Heart left ventricle (tissue), 16 donors: ENCODE results near the gene ATPAF1. TPM values are rescaled to one million over a fixed set of nuclear protein-coding genes. Genes with fewer than 3 reads are reported as not detected.

Source experiments
- ATAC-seq, 4 donors: fragments of 200-7000 bp; cut with Tn5 transposase; one replicate each; pipeline ENCODE4 v1.9.1; 2020 to 2022; ENCODE audit warnings: moderate library complexity in 4 of 4, mild to moderate bottlenecking in 3 of 4, moderate number of reproducible peaks in 1 of 4
- DNase-seq, 5 donors: peaks; one replicate each; pipeline ENCODE4 v3.0.0-alpha.2; 2020
- H3K27ac ChIP-seq, 12 donors: fragments of 200-600 bp; sonication (generic) in 4 of 12; one replicate each; pipeline versions ENCODE4 v1.5.0 to v1.8.0; 2016 to 2022; ENCODE audit warnings: mild to moderate bottlenecking in 2 of 12
- H3K27me3 ChIP-seq, 9 donors: fragments of 200-600 bp; sonication (generic) in 2 of 9; one replicate each; pipeline versions ENCODE4 v1.5.1 to v1.8.0; 2016 to 2022; ENCODE audit warnings: mild to moderate bottlenecking in 3 of 9
- H3K36me3 ChIP-seq, 9 donors: fragments of 200-600 bp; sonication (generic) in 2 of 9; one replicate each; pipeline versions ENCODE4 v1.5.0 to v1.8.0; 2018 to 2022; ENCODE audit warnings: mild to moderate bottlenecking in 2 of 9
- H3K4me1 ChIP-seq, 12 donors: fragments of 200-600 bp; sonication (generic) in 4 of 12; one replicate each; pipeline versions ENCODE4 v1.5.0 to v1.8.0; 2016 to 2022; ENCODE audit warnings: mild to moderate bottlenecking in 3 of 12
- H3K4me3 ChIP-seq, 12 donors: fragments of 200-600 bp; sonication (generic) in 4 of 12; one replicate each; pipeline versions ENCODE4 v1.5.0 to v1.8.0; 2017 to 2022; ENCODE audit warnings: mild to moderate bottlenecking in 9 of 12, moderate library complexity in 4 of 12
- H3K9me3 ChIP-seq, 12 donors: fragments of 200-600 bp; sonication (generic) in 4 of 12; one replicate each; pipeline versions ENCODE4 v1.5.0 to v1.8.0; 2016 to 2022; ENCODE audit warnings: mild to moderate bottlenecking in 1 of 12
- CTCF ChIP-seq, 12 donors: fragments of 200-600 bp; sonication (generic) in 4 of 12; IDR thresholded peaks; one replicate each; pipeline versions ENCODE4 v1.5.0 to v1.8.0; 2018 to 2022; ENCODE audit warnings: antibody characterized with exemption in 12 of 12, mild to moderate bottlenecking in 5 of 12
- POLR2A ChIP-seq, 2 donors: fragments of 450-650 bp; IDR thresholded peaks; one replicate each; pipeline ENCODE4 v1.6.1; 2017; ENCODE audit warnings: antibody characterized with exemption in 2 of 2, mild to moderate bottlenecking in 2 of 2, moderate library complexity in 2 of 2
- WGBS, 4 donors: extraction: QIAGEN DNeasy Blood & Tissue Kit in 2 of 4; methylation state at CpG; one replicate each; pipeline versions ENCODE4 v1.1.5 to v1.1.7; 2013 to 2018; 5-methylcytosine and 5-hydroxymethylcytosine counted together
- intact Hi-C, 10 donors: fragments of 100-400 bp; cut with DNase I; formaldehyde crosslinking; loops; one replicate each; pipeline versions ENCODE4 v1.11.1 to v1.14.2; 2022
- polyA plus RNA-seq, 2 donors: library from polyadenylated mRNA; stranded (reverse); fragments of 200-250 nt; gene quantifications; one replicate each; pipeline ENCODE4 v1.2.3, GENCODE V29; 2013
- total RNA-seq, 9 donors: library from RNA; depleted of rRNA in 2 of 9; stranded (reverse); fragments of >200 nt in 2 of 9; fragmentation: NEBNext Ultra II Directional in 3 of 9; extraction: Animal tissue kit (Norgen Biotek cat#: 25700) in 3 of 9; gene quantifications; one replicate each; pipeline versions ENCODE4 v1.1.0 to v1.2.4, GENCODE V29; 2016 to 2023
- donor health status: ischemic (EF 13 %, LVEDD 7.1; RV severe dilation, severe dysfunction).
- donor health status: healthy with polysubstance abuse.
- donor health status: DM: no; HTN: yes; CAD: no.
- donor health status: DM: no; HTN: no; CAD: no.
- donor health status: ischemic (EF 25% LVEDD 6.9; RV normal size, moderate dysfunction).
- donor health status: ischemic (EF 25% LVEDD 5.7; RV mildly dilated, moderate dysfunction).
- donor health status: healthy.
- donor health status: DM: yes; HTN: yes; CAD: no.
- donor health status: ischemic (EF 35%, LVEDD 5.7; RV mildly dilated, moderate dysfunction).
- donor health status: nonischemic (EF 11% LVEDD 7.7; RV severe dilation, severe dysfunction).
- donor health status: DM: yes; HTN: yes; CAD: no.
- donor health status: PGD.
- donor health status: ischemic (EF 29% LVEDD 5.4; RV normal size, mild dysfunction).
- donor health status: nonischemic (EF 23%, LVEDD 6.1; RV moderate dilation, normal function).

The ATPAF1 gene
- total and polyA plus RNA-seq, 11 donors: 96.8 to 263 (median 179) TPM

- ATAC-seq: peak in 3 of 4 donors; percentile 28 to 48 (median 34)
- H3K27ac ChIP-seq: no peak overlapping the region
Measured at GRCh38 chr1:46623743-46624644, 44.2 kb downstream of the ATPAF1 start.

GRCh38 chr1:46622344-46622743 lies 45.8 kb downstream of the ATPAF1 start:
- TF ChIP-seq CTCF (IDR thresholded peaks at IDR 0.05): peak; percentile 24 to 52 (median 37)
- TF ChIP-seq POLR2A (IDR thresholded peaks at IDR 0.05): no peak
- Histone ChIP-seq H3K27me3 (no peaks in the 10 kb centered on the region), H3K9me3 (no peaks in the 10 kb centered on the region), H3K36me3 (no peaks in the 10 kb centered on the region), H3K4me3 (no peak overlapping the region), H3K27ac (no peak overlapping the region), H3K4me1 (peaks cover 0 to 23% (median 13%) of the 10 kb centered on the region in 12 donors)
- DNase-seq (no peak), ATAC-seq (peak in 2 of 4 donors; percentile 34 to 48)
- intact Hi-C loops: loop anchor here in 6 of 10 donors (1.0 to 5.0 kb wide), 3 partner anchors 100 to 105 kb away; no protein-coding TSS in a partner anchor
- 47 to 77% (median 62%) methylated on average over 2 to 3 of the region's 3 CpGs for WGBS, 4 donors

More at GRCh38 chr1:46623743-46624644, 44.2 kb downstream of the ATPAF1 start:
- no peak for DNase-seq
- Histone ChIP-seq H3K4me1 (peaks cover 0 to 22% (median 13%) of the 10 kb centered on the region in 12 donors), H3K27me3 (no peaks in the 10 kb centered on the region), H3K4me3 (no peak overlapping the region), H3K9me3 (no peaks in the 10 kb centered on the region), H3K36me3 (peaks cover 0 to 5% (median 2%) of the 10 kb centered on the region in 9 donors)
- 62 to 75% (median 68%) methylated on average over 3 to 4 of the region's 4 CpGs for WGBS, 4 donors
- TF ChIP-seq CTCF (IDR thresholded peaks at IDR 0.05): no peak
- no peak for TF ChIP-seq POLR2A (IDR thresholded peaks at IDR 0.05)
- intact Hi-C loops: loop anchor here in 5 of 10 donors (5.0 kb wide), 2 partner anchors 98 to 103 kb away; no protein-coding TSS in a partner anchor

GRCh38 chr1:46621930-46622329 lies 46.2 kb downstream of the ATPAF1 start:
- Histone ChIP-seq H3K27me3 (no peaks in the 10 kb centered on the region), H3K27ac (no peak overlapping the region), H3K9me3 (no peaks in the 10 kb centered on the region), H3K36me3 (no peaks in the 10 kb centered on the region), H3K4me1 (peaks cover 0 to 27% (median 14%) of the 10 kb centered on the region in 12 donors), H3K4me3 (no peak overlapping the region)
- no peak for DNase-seq
- 70 to 80% (median 76%) methylated on average over 7 of the region's 7 CpGs for WGBS, 4 donors
- TF ChIP-seq CTCF (IDR thresholded peaks at IDR 0.05) (no peak), POLR2A (IDR thresholded peaks at IDR 0.05) (no peak)
- intact Hi-C loops: loop anchor here in 6 of 10 donors (1.0 to 5.0 kb wide), 3 partner anchors 100 to 105 kb away; no protein-coding TSS in a partner anchor
- no peak for ATAC-seq

- no peak for TF ChIP-seq POLR2A (IDR thresholded peaks at IDR 0.05)
- TF ChIP-seq CTCF (IDR thresholded peaks at IDR 0.05): no peak
- intact Hi-C loops: loop anchor here (2.0 to 10.0 kb wide), 7 partner anchors 45 to 108 kb away; partner anchors contain the start of genes EFCAB14 (in 4 of the 10) and ATPAF1 (in 3 of the 10)
- 86 to 94% (median 91%) methylated on average over 3 to 5 of the region's 5 CpGs for WGBS, 4 donors
- Histone ChIP-seq H3K27ac (no peak overlapping the region), H3K36me3 (no peaks in the 10 kb centered on the region), H3K4me1 (peaks cover 0 to 42% (median 27%) of the 10 kb centered on the region in 12 donors), H3K27me3 (no peaks in the 10 kb centered on the region), H3K4me3 (no peak overlapping the region), H3K9me3 (no peaks in the 10 kb centered on the region)
- DNase-seq: no peak
- ATAC-seq: no peak
Measured at GRCh38 chr1:46619656-46620258, 48.4 kb downstream of the ATPAF1 start.
